ACHN (cell line): ENCODE measurements around the gene SNAPC2.
"Not testable (repeated sequence)": the region's sequence is repeated elsewhere in the genome, so short reads cannot be mapped to it uniquely, and the experiment has no call there.

Source experiments
- DNase-seq: peaks from one replicate; pipeline ENCODE4 v3.0.0-alpha.2; 2015
- in situ Hi-C: cut with HindIII; loops from 2 replicates; pipeline ENCODE4 v1.10.0; 2017; ENCODE audit warnings: low sequenced_read_pairs, low pct_ligation_motif_present, low pct_unique_long_range_greater_than_20kb

Gene SNAPC2

DNA sequence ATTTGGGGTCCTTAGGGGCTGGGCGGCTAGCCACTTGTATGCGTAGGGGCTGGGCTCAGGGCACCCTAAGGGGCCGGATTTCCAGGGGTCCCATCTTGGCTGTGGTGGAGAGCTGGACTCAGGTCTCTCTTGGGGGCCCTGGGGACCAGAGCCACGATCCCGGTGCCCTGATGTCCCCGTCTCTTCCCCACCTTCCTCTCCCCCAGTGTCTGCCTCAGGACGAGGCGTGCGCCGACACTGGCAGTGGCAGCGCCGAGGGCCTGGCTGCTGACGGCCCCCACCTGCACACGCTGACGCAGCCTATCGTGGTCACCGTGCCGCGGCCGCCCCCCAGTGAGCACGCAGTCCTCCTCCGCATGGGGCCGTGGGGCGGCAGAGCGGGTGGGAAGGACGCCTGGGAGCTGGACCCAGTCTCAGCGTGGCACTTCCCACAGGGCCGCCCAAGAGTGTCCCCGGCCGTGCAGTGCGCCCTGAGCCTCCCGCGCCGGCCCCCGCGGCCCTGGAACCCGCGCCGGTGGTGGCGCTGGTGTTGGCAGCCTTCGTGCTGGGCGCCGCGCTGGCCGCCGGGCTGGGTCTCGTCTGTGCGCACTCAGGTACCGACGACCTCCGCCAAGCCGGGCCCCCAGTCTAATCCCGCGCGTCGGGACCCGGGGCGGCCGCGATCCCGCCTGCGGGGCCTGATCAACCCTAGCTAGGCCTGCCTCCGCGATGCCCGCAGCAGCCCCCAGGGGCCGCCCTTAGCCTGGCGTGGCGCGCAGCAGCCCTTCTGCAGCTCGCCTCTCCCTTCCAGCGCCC lies 2.7 kb upstream of the SNAPC2 start:
- in situ Hi-C loops: no loop called here
- peak; percentile 64 for DNase-seq

DNA sequence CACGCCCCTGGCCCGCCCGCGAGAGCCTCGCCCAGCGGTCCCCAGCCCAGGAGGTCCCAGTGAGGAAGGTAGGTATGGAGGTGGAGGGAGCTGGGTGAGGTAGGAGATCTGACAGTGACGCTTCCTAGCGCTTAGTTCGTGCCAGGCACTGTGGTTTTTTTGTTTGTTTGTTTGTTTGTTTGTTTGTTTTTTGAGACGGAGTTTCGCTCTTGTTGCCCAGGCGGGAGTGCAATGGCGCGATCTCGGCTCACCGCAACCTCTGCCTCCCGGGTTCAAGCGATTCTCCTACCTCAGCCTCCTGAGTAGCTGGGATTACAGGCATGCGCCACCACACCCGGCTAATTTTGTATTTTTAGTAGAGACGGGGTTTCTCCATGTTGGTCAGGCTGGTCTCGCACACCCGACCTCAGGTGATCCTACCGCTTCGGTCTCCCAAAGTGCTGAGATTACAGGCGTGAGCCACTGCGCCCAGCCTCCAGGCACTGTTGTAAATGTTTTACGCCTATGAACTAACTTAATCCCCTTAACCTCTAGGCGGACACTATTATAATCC lies 2.0 kb upstream of the SNAPC2 start:
- DNase-seq, in situ Hi-C loops: not testable (repeated sequence)

DNA sequence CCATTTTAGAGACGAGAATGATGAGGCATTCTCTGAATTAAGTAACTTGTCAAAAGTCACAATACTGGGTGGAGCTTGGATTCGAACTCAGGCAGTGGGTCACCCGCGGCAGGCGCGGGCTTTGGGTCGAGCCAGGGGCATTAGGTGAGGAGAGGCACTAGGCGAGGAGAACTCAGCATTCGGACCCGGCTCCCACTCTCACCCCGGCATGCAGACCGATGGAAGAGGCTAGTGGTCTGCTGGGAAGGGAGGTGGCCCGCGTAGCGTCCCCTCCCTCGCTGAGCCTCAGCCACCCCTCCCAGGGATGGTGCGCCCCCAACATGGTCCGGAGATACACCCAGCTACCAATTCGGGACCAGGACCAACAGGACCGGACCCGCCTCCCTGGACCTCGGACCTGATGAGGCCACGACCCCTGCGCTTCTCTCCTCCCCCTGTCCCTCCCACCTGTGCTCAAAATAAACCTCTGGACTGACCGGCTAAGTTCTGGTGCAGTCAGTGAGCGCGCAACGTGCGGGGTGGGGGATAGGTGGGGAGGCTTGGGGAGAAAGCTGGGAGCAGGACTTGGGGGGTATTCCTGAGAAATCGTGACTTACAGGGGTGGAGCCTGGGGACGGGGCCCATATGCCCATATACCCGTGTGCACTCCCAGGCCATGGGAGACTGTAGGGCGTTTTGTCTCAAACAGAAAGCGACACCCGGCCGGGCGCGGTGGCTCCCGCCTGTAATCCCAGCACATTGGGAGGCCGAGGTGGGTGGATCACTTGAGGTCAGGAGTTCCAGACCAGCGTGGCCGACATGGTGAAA lies 1.3 kb upstream of the SNAPC2 start:
- no peak for DNase-seq
- in situ Hi-C loops: no loop called here

DNA sequence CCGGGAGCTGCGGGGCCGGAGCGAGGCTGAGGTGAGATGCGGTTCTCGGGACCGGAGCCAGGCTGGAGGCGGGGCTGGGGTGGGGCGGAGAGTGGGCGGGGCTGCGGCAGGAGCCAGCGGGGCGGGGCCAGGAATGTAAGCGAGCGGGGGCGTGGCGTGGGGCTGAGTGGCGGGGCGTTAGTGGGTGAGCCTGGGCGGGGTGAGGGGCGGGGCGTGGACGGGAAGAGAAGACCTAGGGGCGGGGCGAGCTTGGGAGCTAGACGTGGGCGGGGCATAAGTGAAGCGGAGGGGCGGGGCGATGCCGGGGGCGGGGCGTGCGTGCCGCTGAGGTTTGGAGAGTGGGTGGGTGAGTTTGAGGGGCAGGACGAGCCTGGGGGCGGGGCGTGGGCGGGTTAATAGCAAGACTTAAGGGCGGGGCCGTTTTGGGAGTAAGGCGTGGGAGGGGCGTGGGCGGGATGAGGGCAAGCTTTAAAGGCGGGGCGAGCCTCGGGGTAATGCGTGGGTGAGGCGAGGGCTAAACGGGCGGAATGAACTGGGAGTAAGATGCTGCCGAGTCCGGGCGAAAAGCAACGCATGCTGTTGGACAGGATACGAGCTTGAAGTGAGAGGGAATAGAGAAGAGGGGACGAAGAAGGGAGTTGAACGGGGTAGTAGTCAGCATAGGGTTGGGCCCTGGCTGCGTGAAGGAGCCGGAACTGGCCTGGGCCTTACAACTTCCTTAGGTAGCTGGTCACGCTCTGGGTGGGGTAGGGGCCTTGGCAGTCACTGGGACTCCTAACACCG lies 572 bp downstream of the SNAPC2 start:
- in situ Hi-C loops: no loop called here
- peak; percentile 92 for DNase-seq

DNA sequence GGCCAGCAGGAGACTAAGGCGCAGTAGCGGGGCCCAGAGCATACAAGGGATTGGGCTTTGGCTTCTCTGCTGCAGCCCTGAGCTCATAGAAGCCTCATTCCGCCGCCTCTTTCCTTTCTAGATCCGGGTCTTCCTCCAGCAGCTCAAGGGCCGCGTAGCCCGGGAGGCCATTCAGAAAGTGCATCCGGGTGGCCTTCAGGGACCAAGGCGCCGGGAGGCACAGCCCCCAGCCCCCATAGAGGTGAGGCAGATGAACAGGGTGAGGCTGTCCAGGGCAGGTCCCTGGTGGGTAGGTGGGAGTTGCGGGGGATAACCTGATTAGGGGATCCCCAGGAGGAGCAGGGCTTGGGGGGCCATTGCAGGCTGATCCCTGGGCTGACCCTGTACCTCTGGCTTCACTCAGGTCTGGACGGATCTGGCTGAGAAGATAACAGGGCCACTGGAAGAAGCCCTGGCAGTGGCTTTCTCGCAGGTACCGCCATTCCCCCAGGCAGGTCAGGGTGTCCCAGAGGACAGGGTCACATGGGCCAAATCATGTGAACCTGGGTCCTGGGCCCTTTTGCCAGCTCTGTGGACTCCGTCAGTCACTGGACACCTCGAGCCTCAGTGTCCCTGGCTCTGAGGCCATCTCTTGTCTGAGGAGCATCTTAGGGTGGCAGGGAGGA lies 1.3 kb downstream of the SNAPC2 start:
- in situ Hi-C loops: no loop called here
- no peak for DNase-seq

DNA sequence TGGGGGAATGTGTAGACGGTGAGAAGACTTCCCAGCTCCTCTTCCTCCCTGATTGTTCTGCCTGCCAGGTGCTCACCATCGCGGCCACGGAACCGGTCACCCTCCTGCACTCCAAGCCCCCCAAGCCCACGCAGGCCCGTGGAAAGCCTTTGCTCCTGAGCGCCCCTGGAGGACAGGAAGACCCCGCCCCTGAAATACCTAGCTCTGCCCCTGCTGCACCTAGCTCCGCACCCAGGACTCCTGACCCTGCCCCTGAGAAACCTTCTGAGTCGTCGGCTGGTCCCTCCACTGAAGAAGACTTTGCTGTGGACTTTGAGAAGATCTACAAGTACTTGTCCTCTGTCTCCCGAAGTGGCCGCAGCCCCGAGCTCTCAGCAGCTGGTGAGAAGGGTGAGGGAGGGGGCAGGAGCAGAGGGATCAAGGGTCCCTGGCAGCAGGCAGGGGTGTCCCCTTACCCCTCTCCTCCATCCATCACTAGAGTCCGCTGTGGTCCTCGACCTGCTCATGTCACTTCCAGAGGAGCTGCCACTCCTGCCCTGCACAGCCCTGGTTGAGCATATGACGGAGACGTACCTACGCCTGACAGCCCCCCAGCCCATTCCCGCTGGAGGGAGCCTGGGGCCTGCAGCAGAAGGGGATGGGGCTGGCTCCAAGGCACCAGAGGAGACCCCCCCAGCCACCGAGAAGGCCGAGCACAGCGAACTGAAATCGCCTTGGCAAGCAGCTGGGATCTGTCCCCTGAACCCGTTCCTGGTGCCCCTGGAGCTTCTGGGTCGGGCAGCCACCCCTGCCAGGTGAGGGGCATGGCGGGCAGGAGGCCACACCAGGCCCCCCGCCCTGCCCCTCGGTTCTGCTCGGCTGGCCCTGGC lies 2.1 kb downstream of the SNAPC2 start:
- no peak for DNase-seq
- in situ Hi-C loops: no loop called here

DNA sequence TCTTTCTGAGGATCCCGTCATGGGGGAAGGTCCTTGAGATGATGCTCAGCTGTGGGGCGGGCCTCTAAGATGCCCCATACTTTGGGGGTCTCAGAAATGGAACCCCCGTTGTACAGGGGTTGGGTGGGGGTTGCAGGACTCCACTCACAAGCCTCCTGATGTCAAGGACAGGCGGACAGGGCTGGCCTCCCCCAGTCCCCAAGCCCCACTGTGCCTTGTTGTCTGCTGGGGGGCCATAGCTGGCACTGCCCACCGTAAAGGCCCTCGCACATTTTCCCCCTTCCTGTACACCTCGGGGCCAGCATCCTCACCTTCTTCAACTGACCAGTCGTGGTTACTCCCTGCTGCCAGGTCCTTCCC lies 2.7 kb downstream of the SNAPC2 start:
- no peak for DNase-seq
- in situ Hi-C loops: no loop called here

DNA sequence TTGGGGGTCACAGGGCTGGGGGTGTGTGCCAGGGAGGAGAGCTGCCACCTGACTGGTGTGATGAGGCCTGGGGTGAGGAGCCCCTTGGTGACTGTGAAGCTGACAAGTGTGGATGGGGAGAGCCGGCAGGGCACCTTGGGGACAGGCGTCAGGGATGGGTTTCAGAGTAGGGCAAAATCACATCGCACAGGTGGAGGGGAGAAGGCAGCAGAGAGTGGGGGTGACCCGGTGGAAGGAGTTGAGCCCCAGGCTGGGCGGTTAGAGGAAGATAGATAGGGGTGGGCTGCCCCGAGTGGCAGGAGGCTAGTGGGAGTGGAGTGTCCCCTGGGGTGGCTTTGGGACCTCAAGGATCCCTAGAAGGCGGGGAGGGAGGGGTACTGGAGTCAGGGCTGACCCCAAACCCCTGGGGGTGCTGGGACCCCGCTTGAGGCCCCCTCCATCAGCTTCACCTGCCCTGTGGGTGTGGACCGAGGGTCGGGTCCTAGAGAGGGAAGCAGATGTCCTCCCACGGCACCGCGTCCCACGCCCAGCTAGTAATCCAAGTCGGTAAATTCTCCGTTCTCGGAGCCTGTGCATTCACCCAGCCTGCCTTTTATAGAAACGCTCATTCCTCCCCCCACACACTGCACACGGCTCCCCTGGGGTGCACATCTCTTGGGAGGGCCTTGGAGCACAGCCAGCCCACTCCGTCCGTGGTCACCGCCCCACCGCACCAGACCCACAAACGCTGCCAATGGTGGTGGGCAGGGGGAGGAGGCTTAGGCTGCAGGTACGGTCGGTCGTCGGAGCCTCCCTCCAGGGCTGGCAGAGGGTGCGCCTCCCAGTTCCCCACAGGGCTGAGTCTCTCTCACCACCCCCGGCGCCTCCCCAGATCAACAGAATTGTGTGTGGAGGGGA lies 3.4 kb downstream of the SNAPC2 start:
- DNase-seq: no peak
- in situ Hi-C loops: no loop called here

DNA sequence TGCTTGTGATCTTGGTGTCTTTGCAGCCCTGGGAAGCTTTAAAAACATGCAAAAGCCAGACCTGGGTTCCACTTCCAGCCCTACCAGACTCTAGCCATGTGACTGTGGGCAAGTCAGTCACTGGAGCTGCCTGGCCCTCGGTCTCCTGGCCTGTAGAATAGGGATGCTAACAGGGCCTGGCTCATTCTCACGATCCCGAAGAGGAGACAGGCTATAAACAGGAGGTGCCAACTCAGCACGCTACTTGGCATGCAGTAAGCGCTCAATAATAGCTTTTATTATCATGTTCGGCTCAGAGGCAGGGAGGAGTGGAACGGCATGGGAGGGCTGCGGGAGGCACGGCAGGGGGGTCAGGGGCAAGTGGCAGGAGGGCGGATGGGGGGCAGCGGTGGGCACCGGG lies 4.1 kb downstream of the SNAPC2 start:
- in situ Hi-C loops: no loop called here
- no peak for DNase-seq

DNA sequence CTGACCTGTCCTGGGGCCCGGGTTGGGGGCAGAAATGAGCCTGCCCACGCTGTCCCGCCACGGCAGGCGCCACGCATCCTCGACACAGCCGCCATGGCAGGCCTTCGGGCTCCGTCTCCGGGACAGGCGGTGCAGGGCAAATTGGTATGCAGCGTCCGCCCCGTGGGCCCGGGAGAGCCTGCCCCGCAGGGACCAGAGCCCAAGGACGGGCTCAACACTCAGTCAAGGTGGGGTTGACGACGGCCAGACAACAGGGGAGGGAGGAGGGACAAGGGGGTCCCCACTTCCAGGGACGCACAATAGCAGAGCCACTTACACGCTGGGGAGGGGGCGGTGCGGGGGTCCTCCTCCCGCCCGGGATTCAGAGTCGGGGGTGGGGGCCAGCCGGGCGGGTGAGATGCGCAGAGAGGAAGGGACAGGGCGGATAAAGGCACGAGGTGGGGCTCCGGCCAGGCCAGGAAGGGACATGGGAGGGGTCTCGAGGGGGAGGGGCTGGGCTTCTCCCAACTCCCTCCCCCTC lies 4.6 kb downstream of the SNAPC2 start:
- in situ Hi-C loops: no loop called here
- DNase-seq: no peak

DNA sequence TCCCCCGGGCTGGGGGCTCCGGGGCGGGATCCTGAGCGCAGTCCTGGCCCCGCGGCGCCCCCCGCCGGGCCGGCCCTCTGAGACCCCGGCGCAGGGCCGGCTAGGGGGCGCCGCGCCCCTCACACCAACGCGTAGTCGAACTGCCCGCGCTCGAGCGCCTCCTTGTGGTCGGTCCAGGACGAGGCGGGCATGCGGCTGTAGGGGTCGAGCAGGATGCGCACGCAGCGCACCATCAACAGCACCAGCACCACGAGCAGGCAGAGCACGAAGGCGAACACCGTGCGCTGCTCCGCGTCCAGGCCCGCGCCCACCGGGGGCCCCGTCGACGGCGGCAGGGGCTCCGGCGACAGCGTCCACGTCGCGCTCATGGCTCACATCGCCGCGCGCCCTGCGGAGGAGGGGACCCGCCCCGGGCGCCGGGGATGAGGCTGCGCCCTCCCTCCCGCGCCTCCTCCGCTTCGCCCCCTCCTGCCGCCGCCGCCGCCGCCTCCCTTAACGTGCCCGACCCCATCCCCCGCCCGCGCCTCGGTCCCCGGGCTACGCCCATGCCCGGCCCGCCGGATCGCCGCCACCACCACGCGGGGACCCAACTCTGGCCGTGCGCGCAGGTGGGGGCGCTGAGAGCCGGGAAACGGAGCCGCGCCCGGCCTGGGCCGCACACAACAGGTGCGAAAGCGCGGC lies 5.2 kb downstream of the SNAPC2 start:
- in situ Hi-C loops: no loop called here
- DNase-seq: peak; percentile 70

DNA sequence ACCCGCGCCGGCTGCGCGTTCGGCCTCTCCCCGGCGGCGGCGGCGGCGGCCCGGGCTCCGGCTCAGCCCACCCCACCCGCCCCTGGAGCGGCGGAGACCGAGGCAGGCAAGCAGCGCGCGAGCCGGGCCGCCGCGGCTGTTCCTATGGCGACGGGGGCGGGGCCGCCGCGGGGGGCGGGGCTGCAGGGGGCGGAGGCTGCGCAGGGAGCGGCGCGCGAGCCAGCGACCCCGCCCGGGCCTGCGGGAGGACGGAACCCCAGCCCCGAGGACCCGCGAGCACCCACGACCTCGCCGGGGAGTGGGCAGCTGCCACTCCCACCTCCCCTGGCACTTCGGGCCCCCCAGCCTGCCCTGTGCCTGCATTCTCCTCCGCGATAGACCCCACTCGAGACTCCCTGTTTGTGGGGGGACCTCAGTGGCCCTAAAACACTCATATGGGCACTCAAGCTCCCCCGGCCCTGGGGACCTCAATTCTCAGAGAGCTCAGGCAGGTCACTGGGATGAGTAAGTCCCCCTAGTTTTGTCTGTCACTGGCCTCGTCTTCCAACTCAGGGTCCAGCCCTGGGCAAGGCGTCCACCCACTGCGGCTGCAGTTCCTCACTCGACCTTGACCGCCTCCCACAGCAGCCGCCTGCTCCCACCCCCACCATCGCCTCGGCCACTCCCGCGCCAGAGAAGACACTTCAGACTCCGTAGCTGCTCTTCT lies 6.0 kb downstream of the SNAPC2 start, which contains the start of gene CTXN1:
TSS of gene CTXN1 (minus strand) at position 115 of the 706 bp plus-strand sequence. CDS start 597 bp downstream, outside the sequence.
- in situ Hi-C loops: no loop called here
- DNase-seq: peak; percentile 58

DNA sequence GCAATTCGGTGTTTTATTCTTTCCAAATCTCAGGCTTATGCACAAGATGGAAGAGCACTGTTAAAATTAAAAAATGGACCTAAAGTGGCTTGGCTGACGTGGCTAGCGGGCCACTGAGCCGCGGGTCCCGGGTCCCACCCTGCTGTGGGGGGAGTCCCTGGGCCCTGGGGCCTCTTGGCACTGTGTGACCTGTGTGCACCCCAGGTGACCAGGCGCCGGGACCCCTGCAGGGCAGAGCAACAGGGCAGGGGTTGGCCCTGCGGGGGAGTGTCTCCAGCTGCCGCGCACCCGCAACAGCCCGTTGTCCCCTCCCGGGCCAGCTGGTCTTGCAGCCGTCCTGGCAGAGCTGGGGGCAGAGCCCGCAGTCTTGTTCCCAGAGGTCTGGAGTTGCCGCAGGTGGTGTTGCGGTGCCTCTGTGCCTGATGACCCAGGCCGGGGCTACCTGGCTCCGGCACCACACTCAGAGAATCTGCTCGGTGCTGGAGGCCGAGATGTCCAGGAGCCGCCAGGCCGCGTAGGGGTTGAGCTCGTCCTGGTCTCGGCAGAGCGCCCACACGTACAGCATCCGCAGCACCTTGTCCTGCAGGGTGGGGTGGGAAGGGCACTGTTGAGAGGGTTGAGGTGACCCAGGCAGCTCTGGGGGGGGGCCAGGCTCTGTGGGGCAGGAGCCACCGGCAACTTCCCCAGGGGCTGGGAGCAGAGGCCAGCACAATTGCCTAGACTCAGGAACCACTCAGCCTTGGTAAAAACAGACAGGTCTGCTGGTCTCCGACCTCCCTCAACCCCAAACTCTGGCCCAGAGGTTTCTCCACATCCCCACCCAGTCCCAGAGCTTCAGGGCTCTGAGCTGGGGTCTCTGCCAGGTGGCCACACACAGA lies 6.8 kb downstream of the SNAPC2 start:
- DNase-seq: no peak
- in situ Hi-C loops: no loop called here

DNA sequence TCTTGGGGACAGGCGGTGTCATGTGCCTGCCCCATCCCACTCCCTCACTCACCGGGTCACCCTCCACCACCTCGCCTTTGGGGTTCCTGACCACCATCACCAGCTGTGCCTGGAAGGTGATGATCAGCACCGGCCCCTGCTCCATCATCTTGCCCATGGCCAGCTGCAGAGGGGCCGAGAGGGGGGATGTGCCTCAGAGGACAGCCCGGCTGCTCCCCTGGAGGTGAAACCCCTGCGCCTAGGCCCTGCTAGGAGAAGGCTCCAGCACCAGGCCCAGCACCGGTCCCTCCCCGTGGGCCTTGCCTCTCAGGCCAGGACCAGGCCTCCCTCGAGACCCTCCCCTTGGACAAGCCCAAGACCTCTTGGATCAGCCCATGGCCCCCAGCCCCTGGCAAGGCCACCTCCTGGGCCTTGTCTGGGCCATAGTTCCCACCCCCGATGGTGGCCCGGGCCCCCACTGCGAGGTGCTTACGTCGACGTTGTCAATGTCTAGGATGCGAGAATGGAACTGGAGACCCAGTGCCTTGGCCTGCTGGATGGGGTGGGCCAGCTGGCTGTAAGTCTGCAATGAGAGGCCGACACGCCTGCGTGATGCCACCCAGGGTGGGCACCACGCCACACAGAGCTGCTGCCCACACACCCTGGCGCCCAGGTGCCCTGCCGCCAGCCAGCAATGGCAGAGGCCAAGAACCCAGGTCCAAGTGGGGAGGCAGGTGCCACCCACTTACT lies 7.6 kb downstream of the SNAPC2 start:
- DNase-seq: no peak
- in situ Hi-C loops: no loop called here
